ENCODE results near the gene MALRD1.

DNA sequence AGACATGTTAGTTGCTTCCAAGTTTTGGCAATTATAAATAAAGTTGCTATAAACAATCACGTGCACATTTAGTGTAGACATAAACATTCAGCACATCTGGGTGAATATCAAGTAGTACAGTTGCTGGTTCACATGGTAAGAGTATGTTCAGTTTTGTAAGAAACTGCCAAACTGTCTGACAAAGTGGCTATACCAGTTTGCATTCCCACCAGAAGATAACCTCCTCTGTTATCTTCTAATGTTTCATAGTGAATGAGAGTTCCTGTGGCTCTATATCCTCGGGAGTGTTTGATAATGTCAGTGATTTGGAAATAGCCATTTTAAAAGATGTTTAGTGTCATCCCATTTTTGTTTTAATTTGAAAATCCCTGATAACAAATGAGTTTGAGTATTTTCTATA is 508.1 kb downstream of the MALRD1 start:
- TF ChIP-seq EZH2 (IDR thresholded peaks at IDR 0.05; ENCODE audit: borderline replicate concordance, low read length): no peak
- TF ChIP-seq, protein P1, sequence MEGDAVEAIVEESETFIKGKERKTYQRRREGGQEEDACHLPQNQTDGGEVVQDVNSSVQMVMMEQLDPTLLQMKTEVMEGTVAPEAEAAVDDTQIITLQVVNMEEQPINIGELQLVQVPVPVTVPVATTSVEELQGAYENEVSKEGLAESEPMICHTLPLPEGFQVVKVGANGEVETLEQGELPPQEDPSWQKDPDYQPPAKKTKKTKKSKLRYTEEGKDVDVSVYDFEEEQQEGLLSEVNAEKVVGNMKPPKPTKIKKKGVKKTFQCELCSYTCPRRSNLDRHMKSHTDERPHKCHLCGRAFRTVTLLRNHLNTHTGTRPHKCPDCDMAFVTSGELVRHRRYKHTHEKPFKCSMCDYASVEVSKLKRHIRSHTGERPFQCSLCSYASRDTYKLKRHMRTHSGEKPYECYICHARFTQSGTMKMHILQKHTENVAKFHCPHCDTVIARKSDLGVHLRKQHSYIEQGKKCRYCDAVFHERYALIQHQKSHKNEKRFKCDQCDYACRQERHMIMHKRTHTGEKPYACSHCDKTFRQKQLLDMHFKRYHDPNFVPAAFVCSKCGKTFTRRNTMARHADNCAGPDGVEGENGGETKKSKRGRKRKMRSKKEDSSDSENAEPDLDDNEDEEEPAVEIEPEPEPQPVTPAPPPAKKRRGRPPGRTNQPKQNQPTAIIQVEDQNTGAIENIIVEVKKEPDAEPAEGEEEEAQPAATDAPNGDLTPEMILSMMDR (conservative IDR thresholded peaks at IDR 0.05 in 1 of 2, IDR thresholded peaks at IDR 0.05 in 1 of 2; ENCODE audit: extremely low read depth in 1 of 2, insufficient read depth in 1 of 2, low read depth in 1 of 2, low read length in 2 of 2): no peak
